Upper lobe of left lung (tissue), 6 donors: Measurements from ENCODE around the gene SPINK14. TPM values are rescaled to one million over a fixed set of nuclear protein-coding genes. Genes with fewer than 3 reads are reported as not detected.

Experiments used
- ATAC-seq, 2 donors: fragments of 200-7000 bp; cut with Tn5 transposase; one replicate each; pipeline ENCODE4 v1.9.1; 2022; ENCODE audit warnings: mild to moderate bottlenecking in 2 of 2, moderate library complexity in 2 of 2; ENCODE audit not compliant: low FRiP score in 2 of 2
- DNase-seq, 2 donors: peaks; one replicate each; pipeline ENCODE4 v3.0.0-alpha.2; 2019 to 2020
- H3K27ac ChIP-seq, 4 donors: fragments of 200-600 bp; sonication (generic); one replicate each; pipeline ENCODE4 v1.5.1; 2016 to 2019
- H3K27me3 ChIP-seq, 4 donors: fragments of 200-600 bp; sonication (generic); one replicate each; pipeline ENCODE4 v1.5.1; 2017 to 2019
- H3K36me3 ChIP-seq, 4 donors: fragments of 200-600 bp; sonication (generic); one replicate each; pipeline ENCODE4 v1.5.1; 2016 to 2019
- H3K4me1 ChIP-seq, 4 donors: fragments of 200-600 bp; sonication (generic); one replicate each; pipeline ENCODE4 v1.5.1; 2018 to 2019
- H3K4me3 ChIP-seq, 4 donors: fragments of 200-600 bp; sonication (generic); one replicate each; pipeline ENCODE4 v1.5.1; 2017 to 2019; ENCODE audit warnings: mild to moderate bottlenecking in 2 of 4, moderate library complexity in 1 of 4
- H3K9me3 ChIP-seq, 4 donors: fragments of 200-600 bp; sonication (generic); one replicate each; pipeline ENCODE4 v1.5.1; 2018 to 2019
- CTCF ChIP-seq, 6 experiments: fragments of 450-650 bp in 4 of 6; fragments of 200-600 bp in 2 of 6; sonication (generic) in 2 of 6; IDR thresholded peaks; one replicate each; pipeline ENCODE4 v1.5.1; 2016 to 2019; ENCODE audit warnings: antibody characterized with exemption in 6 of 6
- EP300 ChIP-seq, 4 donors: sonication (generic); formaldehyde crosslinking; IDR thresholded peaks; one replicate each; pipeline ENCODE4 v1.5.1; 2017; ENCODE audit warnings: antibody characterized with exemption in 4 of 4, control low read depth in 2 of 4
- POLR2A ChIP-seq, 4 donors: fragments of 450-650 bp; IDR thresholded peaks; one replicate each; pipeline ENCODE4 v1.5.1; 2016 to 2017; ENCODE audit warnings: antibody characterized with exemption in 4 of 4, mild to moderate bottlenecking in 2 of 4
- POLR2AphosphoS5 ChIP-seq, 2 donors: sonication (generic); formaldehyde crosslinking; IDR thresholded peaks; one replicate each; pipeline ENCODE4 v1.5.1; 2017; ENCODE audit warnings: antibody characterized with exemption in 2 of 2
- WGBS, 2 donors: methylation state at CpG; one replicate each; pipeline ENCODE4 v1.1.5; 2017 to 2018; 5-methylcytosine and 5-hydroxymethylcytosine counted together
- total RNA-seq, 6 donors: library from RNA; depleted of rRNA in 4 of 6; stranded (reverse); fragments of >200 nt in 4 of 6; gene quantifications; one replicate each; pipeline versions ENCODE4 v1.1.0 to v1.2.1, GENCODE V29; 2016 to 2021
- donor health status: DM: no; HTN: no; CAD: no; lungs with moderate emphysema.
- donor health status: DM: no; HTN: yes; CAD: no; lungs with severe emphysema.

SPINK14 gene
- total RNA-seq, 6 donors from 2014 or later: not detected

- no peak overlapping the region for H3K4me3 ChIP-seq
- H3K27me3 ChIP-seq: no peaks in the 10 kb centered on the region
- H3K4me1 ChIP-seq: no peaks in the 10 kb centered on the region
- no peaks in the 10 kb centered on the region for H3K36me3 ChIP-seq
- H3K9me3 ChIP-seq: no peaks in the 10 kb centered on the region
- WGBS, 2 donors: 93 to 95% methylated on average over 1 of the region's 1 CpG
- DNase-seq (no peak), ATAC-seq (no peak)
- no peak for TF ChIP-seq EP300 (IDR thresholded peaks at IDR 0.05)
- TF ChIP-seq POLR2AphosphoS5 (IDR thresholded peaks at IDR 0.05): no peak
- TF ChIP-seq CTCF (IDR thresholded peaks at IDR 0.05): no peak
- no peak for TF ChIP-seq POLR2A (IDR thresholded peaks at IDR 0.05)
- H3K27ac ChIP-seq: no peak overlapping the region
Measured at GRCh38 chr5:148156609-148157008, 11.7 kb upstream of the SPINK14 start.

GRCh38 chr5:148162038-148162437, 6.3 kb upstream of the SPINK14 start:
- Histone ChIP-seq H3K9me3 (no peaks in the 10 kb centered on the region), H3K4me3 (no peak overlapping the region), H3K4me1 (peaks cover 0 to 5% (median 2%) of the 10 kb centered on the region in 4 donors)

DNA sequence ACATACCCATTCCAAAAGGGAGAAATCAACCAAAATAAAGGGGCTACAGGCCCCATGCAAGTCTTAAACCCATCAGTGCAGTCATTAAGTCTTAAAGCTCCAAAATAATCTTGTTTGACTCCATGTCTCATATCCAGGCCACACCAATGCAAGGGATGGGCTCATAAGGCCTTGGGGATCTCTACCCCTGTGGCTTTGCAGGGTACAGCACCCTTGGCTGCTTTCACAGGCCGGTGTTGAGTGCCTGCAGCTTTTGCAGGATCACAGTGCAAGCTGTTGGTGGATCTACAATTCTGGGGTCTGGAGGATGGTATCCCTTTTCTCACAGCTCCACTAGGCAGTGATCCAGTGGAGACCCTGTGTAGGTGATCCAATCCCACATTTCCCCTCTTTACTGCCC, 5.0 kb upstream of the SPINK14 start:
- H3K36me3 ChIP-seq: no peaks in the 10 kb centered on the region
- H3K9me3 ChIP-seq: no peaks in the 10 kb centered on the region
- H3K27me3 ChIP-seq: no peaks in the 10 kb centered on the region
- peaks cover 0 to 5% (median 2%) of the 10 kb centered on the region in 4 donors for H3K4me1 ChIP-seq
- no peak for ATAC-seq
- DNase-seq: no peak
- TF ChIP-seq CTCF (IDR thresholded peaks at IDR 0.05) (no peak), EP300 (IDR thresholded peaks at IDR 0.05) (no peak), POLR2AphosphoS5 (IDR thresholded peaks at IDR 0.05) (no peak), POLR2A (IDR thresholded peaks at IDR 0.05) (no peak)
- H3K4me3 ChIP-seq: no peak overlapping the region
- WGBS, 2 donors: 93 to 100% methylated on average over 1 of the region's 1 CpG
- no peak overlapping the region for H3K27ac ChIP-seq

More at GRCh38 chr5:148162038-148162437, 6.3 kb upstream of the SPINK14 start:
- 88 to 90% methylated on average over 1 of the region's 1 CpG for WGBS, 2 donors
- Histone ChIP-seq H3K36me3 (no peaks in the 10 kb centered on the region), H3K27ac (no peak overlapping the region), H3K27me3 (no peaks in the 10 kb centered on the region)
- DNase-seq: no peak
- no peak for ATAC-seq
- TF ChIP-seq EP300 (IDR thresholded peaks at IDR 0.05): no peak
- no peak for TF ChIP-seq POLR2A (IDR thresholded peaks at IDR 0.05)
- TF ChIP-seq POLR2AphosphoS5 (IDR thresholded peaks at IDR 0.05): no peak
- no peak for TF ChIP-seq CTCF (IDR thresholded peaks at IDR 0.05)

GRCh38 chr5:148166550-148167283, 1.6 kb upstream of the SPINK14 start:
- DNase-seq: no peak
- Histone ChIP-seq H3K27ac (peak overlapping the region in 1 of 4 donors; percentile 4), H3K4me3 (no peak overlapping the region), H3K4me1 (peaks cover 0 to 5% (median 2%) of the 10 kb centered on the region in 4 donors), H3K9me3 (no peaks in the 10 kb centered on the region), H3K27me3 (no peaks in the 10 kb centered on the region), H3K36me3 (no peaks in the 10 kb centered on the region)
- TF ChIP-seq POLR2A (IDR thresholded peaks at IDR 0.05) (no peak), EP300 (IDR thresholded peaks at IDR 0.05) (peak in 1 of 4 donors; percentile 6), POLR2AphosphoS5 (IDR thresholded peaks at IDR 0.05) (no peak)
- WGBS, 2 donors: 63 to 71% methylated on average over 4 of the region's 4 CpGs
- no peak for ATAC-seq

- 77 to 82% methylated on average over 2 of the region's 2 CpGs for WGBS, 2 donors
- TF ChIP-seq POLR2A (IDR thresholded peaks at IDR 0.05) (no peak), POLR2AphosphoS5 (IDR thresholded peaks at IDR 0.05) (no peak), CTCF (IDR thresholded peaks at IDR 0.05) (no peak), EP300 (IDR thresholded peaks at IDR 0.05) (no peak)
- Histone ChIP-seq H3K4me1 (no peaks in the 10 kb centered on the region), H3K27ac (no peak overlapping the region), H3K9me3 (no peaks in the 10 kb centered on the region), H3K27me3 (no peaks in the 10 kb centered on the region), H3K4me3 (no peak overlapping the region), H3K36me3 (no peaks in the 10 kb centered on the region)
- no peak for ATAC-seq
- no peak for DNase-seq
Measured at GRCh38 chr5:148172377-148172776, 4.0 kb downstream of the SPINK14 start.
